ENCODE measurements around the gene NKIRAS1.

GRCh38 chr3:23894254-23895061, 22.3 kb downstream of the NKIRAS1 start:
- TF ChIP-seq CTCF (conservative IDR thresholded peaks at IDR 0.05) (no peak), ZFX (IDR thresholded peaks at IDR 0.05) (no peak)

All from C4-2B (cell line).